Spleen (tissue), 7 donors: ENCODE data around the gene PCDHB6.

ENCODE experiments used
- POLR2A ChIP-seq, 3 donors: fragments of 450-650 bp; IDR thresholded peaks; one replicate each; pipeline ENCODE4 v1.5.1; 2017; ENCODE audit warnings: antibody characterized with exemption in 3 of 3, mild to moderate bottlenecking in 1 of 3
- TF ChIP-seq, protein P1 (sequence below), 11 experiments: fragments of 200-600 bp in 7 of 11; fragments of 450-650 bp in 4 of 11; sonication (generic) in 4 of 11; IDR thresholded peaks in 8 of 11; conservative IDR thresholded peaks in 3 of 11; 1 replicate in 7 of 11; 2 replicates in 4 of 11; pipeline versions ENCODE4 v1.4.0 to v1.8.0; 2016 to 2021; ENCODE audit warnings: antibody characterized with exemption in 11 of 11, inconsistent platforms in 4 of 11, mild to moderate bottlenecking in 1 of 11
- donor health status: DM: no; HTN: no; CAD: no; lungs with moderate emphysema.
- donor health status: DM: no; HTN: no; CAD: no.
- donor health status: DM: no; HTN: no; CAD: no.

DNA sequence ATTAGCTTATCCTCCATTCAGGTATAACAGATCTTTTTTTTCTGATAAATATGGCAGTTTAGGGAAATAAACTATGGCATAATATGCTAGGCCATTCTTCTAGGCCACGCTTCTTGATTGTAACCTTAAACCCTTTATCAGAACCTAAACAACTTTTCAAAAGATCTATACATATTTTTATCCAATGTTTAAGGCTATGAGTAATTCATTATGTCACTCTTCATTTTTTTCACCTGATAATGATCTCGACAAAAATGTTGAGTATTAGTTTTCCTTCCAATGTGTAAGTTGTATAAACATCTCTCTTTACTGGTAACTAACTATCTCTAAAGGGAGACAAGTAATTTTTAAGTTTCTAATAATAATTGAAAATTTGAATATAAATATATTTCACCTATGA, 30.6 kb upstream of the PCDHB6 start:
- TF ChIP-seq, protein P1, sequence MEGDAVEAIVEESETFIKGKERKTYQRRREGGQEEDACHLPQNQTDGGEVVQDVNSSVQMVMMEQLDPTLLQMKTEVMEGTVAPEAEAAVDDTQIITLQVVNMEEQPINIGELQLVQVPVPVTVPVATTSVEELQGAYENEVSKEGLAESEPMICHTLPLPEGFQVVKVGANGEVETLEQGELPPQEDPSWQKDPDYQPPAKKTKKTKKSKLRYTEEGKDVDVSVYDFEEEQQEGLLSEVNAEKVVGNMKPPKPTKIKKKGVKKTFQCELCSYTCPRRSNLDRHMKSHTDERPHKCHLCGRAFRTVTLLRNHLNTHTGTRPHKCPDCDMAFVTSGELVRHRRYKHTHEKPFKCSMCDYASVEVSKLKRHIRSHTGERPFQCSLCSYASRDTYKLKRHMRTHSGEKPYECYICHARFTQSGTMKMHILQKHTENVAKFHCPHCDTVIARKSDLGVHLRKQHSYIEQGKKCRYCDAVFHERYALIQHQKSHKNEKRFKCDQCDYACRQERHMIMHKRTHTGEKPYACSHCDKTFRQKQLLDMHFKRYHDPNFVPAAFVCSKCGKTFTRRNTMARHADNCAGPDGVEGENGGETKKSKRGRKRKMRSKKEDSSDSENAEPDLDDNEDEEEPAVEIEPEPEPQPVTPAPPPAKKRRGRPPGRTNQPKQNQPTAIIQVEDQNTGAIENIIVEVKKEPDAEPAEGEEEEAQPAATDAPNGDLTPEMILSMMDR (IDR thresholded peaks at IDR 0.05 in 8 of 11, conservative IDR thresholded peaks at IDR 0.05 in 3 of 11) = no peak
- no peak for TF ChIP-seq POLR2A (IDR thresholded peaks at IDR 0.05)
